Esophagus mucosa (tissue), 1 donor: ENCODE data around the gene CDH4. TPM values are rescaled to one million over a fixed set of nuclear protein-coding genes. Genes with fewer than 3 reads are reported as not detected.

ENCODE experiments used
- ATAC-seq: fragments of 200-7000 bp; cut with Tn5 transposase; one replicate; pipeline ENCODE4 v1.9.1; 2020
- total RNA-seq: library from RNA; stranded (reverse); gene quantifications from one replicate; pipeline ENCODE4 v1.2.4, GENCODE V29; 2023
- donor health status: DM: yes; HTN: yes; CAD: no.

Gene CDH4
- total RNA-seq, 1 donor from 2014 or later: not detected

DNA sequence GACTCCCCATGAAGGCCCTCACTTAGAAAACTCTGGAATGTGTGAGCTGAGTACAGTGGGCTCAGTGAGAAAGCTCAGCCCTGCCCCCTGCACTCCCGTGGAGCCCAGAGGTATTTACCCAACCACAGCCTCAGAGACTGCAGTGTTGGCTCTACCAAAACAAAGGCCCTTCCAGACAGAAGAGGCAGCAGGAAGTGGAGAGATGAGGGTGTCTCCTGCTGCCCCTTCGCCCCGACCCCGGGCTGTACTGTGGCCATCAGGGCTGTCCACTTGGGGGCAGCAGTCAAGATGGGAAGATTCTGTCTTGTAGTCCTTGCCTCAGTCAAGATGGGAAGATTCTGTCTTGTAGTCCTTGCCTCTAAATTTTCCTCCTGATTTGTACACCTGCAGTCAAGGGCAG, 472.3 kb downstream of the CDH4 start:
- no peak for ATAC-seq

DNA sequence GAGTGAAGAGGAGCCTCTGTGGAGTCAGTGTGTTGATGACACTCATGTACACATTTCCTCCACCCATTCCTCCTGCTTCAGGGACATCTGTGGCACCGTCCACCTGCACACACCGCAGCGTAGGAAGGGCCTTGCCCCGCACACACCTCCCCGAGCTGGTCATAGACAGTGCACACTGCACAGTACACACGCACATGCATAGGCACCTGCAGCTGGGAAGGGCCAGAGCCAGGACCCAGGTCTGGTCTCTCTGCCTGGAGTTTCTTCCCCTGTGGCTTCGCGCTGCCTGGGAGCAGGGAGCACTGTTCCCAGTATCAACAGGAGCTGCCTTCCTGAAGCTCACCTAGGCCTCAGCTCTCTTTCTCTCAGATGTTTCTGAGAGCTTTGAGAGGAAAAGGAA, 473.1 kb downstream of the CDH4 start:
- no peak for ATAC-seq

DNA sequence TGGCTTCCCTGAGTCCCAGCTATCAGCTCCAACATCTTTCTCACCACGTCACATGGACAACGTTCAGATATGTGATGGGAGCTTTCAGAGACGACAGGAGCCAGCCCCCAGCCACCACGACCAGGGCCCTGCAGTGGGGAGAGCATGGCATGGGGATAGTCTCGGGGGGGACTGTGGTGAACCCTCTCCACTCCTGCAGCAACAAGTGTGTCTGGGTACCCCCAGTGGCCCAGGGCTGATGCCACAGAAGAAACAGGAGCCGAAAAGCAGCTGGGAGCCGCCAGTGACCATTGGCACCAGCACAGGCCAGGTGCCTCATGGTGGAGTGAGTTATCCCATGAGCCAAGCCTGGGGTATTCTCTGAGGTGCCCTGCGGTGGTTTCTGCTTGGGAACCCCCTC, 473.9 kb downstream of the CDH4 start:
- ATAC-seq: no peak

- no peak for ATAC-seq
Measured at GRCh38 chr20:61726979-61727378, 474.9 kb downstream of the CDH4 start.

GRCh38 chr20:61727761-61728160, 475.7 kb downstream of the CDH4 start:
- no peak for ATAC-seq

- ATAC-seq: no peak
Measured at GRCh38 chr20:61728326-61728725, 476.3 kb downstream of the CDH4 start.

- ATAC-seq: no peak
Measured at GRCh38 chr20:61728786-61729770, 477.0 kb downstream of the CDH4 start.

DNA sequence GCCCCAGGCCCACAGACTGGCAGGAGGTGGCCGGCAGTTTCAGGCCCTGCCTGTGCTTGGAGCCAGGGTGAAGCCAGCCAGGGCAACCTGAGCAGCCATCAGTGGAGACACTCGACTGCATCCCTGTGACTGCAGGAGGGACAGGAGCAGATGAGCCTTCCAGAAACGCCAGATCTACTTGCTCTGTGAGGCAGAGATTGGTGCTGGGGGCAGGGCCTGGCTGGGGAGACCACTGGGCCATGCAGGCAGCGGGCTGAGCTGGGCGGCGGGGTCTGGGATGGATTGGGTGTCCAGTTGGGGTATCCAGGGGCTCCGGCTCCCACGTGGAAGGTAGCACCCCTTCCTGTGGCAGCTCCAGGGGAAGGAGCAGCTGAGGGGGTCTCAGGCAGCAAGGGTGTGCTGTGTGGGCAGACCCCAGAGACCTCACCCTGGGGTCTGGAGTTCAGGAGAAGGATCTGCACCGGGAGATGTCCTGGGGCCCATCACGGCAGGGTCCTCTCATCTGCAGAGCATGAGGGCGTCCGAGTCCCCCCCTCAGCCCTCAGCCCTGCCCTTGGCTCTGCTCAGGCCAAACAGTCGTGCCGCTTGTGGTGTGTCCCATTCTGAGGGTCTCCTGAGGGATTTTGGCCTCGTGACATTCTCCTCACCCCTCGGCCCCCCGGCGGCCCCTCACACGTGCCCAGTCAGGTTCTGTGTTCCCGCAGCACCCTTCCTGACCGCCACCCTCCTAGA, 478.7 kb downstream of the CDH4 start:
- ATAC-seq: no peak

DNA sequence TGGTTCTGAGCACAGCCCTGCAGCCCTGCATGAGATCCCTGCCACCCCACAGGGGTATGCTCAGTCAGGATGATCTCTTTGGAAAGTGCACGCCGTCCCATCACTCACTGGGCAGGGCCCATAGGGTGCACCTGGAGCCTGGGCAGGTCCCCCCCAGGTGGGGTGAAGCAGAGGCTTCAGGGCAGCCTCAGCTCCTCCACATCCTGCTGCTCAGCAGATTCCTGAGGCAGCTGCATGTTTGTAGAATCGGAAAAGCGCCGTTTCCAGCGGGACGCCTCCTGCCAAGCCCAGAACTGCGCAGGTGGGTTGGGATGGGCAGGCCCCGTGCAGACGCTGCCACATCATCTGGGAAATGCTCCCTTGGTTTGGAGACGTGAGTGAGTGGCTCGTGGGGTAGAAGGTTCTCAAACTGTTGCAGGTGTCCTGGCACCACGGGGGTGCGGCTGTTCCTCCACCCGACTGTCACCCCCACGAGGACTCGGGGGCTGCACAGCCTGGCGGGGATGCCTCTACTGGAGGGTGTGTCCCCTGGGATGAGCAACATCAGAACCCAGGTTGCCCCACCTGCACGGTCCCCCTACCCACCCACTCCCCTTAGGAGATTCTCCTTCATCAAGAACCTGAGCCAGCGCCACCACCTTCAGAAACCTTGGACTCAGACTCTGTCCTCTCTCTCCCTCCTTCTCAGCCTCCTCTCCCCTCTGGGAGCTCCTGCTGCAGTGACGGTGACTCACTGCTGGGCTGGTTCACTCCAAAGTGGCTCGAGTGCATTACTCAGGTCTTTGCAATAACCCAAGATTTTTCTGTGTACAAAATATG, 479.5 kb downstream of the CDH4 start:
- ATAC-seq: no peak

GRCh38 chr20:61732511-61733210, 480.6 kb downstream of the CDH4 start:
- no peak for ATAC-seq

DNA sequence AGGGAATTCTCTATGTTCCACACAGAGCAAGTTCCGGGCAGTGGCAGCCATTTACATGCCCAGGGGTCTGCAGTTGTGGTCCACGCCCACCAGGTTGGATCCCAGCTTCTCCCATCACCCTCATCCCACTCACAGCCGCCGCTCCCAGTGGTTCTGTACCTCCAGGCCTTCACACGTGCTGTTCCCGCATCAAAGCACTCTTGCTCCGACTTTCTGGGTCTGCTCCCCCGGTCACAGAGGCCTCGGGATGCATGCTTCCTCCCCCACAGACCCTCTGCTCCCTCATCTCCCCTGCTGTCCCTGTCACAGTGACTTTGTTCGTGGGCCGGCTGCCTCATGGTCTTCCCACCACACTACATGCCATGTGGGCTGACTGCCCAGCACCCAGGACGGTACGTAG, 481.2 kb downstream of the CDH4 start:
- no peak for ATAC-seq

DNA sequence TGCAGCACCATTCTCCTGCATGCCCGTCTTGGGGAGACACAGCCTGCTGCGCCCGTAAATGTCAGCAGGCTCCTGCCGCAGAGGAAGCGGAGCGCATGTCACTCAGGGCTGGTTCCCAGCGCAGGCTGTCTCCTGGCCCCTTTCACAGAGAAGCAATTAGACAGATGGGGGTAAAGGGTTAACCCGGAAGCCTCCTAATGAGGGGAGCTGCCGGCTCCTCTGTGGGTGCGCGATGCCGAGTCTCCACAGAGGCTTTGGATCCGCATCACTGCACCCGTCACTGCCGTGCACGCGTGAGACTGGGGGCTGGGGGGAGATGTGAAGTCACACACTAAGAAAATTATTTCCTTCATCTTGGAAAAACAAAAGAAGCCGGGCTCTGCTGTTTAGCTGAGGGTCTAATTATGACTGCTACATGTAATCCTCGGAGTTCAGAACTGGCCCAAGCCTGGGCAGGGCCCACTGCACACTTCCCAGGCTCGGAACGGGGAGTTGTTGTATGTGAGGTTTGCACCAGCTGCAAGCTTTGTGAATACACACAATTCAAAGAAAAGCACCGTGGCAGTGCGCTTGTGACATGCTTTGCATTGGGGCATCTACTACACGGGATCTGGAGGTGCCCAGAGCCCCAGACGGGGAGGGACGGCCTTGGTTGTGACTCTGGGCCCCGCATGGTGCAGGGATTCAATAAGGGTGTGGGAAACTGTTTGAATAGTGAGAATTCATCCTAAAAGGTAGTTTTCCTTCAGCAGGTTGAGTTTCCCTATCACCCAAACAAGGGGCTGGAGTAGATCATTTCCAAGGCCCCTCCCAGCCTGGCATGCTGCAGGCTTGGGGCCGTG, 482.1 kb downstream of the CDH4 start:
- ATAC-seq: no peak

DNA sequence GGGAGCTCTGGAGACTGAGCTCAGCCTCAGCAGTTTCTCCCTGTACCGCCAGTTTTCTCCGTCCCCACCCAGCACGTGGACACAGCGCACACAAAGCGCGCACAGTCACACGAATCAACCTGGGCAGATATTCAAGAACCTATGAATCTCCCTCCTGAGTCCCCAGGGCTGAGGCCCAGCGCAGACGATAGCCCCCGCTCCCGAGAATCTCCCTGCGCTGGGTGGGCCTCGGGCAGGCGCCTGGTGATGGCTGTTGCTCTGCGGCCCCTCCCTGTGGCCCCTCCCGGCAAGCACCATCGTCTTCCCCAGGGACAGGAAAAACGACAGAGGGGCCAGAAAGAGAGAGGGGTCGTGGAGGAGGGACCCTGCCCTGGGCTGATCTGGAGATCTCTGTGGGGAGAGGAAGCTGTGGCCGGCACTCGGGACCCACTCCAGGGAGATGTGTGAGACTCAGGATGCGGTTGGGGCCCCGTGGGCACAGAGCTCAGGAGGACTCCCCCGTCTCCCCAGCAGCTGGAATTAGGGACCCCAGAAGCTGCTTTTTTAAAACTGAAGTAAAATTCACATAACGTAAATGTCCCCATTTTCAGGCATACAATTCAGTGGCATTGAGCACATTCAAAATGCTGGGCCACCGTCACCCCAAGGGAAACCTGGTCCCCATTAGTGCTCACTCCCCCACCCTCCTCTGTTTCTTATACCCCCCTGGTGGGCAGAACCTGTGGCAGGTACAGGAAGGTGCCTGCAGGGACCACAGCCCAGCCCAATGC, 482.9 kb downstream of the CDH4 start:
- no peak for ATAC-seq

DNA sequence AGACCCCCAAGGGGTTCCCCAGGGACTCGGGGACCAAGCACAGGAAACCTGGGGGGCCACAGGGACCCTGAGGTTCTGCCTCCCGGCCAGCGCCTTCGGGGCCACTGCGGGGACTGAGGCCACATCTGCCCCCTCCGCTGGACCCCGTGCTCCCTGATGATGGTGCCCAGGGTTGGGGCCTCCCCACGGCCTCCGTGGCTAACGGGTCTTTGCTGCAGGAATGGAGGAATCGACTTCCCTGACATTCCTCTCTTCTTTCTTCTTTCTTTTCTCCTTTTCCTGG, 483.4 kb downstream of the CDH4 start:
- ATAC-seq: no peak

DNA sequence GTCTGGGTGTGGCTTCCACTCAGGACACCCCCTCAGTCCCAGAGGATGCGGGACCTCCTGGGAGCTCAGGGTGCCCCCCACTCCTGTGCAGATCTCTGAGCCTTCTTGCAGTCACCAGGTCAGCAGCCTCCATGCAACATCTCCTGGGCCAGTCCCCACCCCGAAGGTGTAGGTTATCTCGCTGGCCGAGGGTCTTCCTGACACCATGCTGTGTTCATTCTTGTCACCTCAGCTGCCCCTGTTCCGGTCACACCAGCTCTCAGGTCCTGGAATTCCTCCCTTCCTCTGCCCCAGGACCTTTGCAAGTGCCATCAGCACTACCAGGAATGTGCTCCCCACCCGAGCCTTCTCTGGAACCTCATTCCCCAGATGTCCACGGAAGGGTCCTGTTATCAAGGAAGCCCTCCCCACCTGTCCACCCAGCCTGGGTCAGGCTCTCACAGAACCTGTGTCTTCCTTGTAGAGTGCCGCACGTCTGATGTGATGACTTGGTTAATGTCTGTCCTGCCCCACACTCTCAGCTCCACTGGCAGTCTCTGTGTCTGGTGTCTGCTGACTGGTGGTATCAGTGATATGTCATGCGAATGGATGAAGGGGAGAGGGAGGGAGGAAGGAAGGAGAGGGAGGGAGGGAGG, 484.1 kb downstream of the CDH4 start:
- no peak for ATAC-seq

- ATAC-seq: no peak
Measured at GRCh38 chr20:61736751-61737310, 484.8 kb downstream of the CDH4 start.

DNA sequence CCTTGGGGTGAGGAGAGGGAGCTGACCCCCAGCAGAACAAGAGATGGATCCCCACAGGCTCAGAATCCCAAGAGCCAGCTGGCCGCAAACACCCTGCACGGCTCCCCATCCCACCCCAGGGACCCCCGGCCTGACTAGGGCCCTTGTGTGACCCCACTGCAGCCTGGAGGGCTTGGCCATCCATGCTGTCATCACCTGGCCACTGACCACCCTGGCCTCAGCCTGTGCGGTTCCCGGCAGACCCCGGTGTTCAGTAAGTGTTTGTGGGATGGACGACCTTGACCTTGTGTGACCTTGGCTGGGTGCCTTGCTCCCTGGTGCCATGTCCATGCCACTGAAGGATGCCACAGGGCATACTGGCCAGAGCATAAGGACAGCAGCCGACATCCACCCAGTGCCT, 485.3 kb downstream of the CDH4 start:
- ATAC-seq: no peak

DNA sequence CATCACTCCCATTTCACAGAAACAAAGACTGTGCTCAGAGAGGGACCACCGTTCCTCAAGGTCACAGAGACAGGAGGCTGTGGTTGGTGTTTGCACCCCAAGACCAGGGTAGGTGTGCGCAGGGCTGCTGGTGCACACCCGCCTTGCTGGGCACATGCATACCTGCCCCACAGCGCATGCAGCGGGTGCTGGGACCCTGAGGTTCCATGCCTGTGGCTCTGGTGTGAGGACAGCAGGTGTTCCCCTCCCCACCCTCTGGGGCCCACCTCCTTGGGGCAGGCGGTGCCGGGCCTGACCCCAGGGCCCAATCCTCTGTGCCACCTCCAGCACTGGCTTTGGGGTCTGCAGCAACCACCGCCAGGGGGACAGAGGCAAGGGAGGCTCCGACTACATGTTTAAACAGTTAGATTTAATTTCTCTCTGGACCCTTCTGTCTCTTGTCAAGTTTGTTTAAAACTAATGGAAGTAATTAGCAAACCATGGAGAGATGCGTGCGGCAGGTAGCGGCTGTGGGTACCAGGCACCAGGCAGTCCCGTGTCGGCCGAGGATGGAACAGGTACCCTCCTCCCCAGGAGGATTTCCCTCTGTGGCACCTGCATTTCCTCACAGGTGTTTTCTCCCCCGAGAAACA, 485.9 kb downstream of the CDH4 start:
- ATAC-seq: no peak

DNA sequence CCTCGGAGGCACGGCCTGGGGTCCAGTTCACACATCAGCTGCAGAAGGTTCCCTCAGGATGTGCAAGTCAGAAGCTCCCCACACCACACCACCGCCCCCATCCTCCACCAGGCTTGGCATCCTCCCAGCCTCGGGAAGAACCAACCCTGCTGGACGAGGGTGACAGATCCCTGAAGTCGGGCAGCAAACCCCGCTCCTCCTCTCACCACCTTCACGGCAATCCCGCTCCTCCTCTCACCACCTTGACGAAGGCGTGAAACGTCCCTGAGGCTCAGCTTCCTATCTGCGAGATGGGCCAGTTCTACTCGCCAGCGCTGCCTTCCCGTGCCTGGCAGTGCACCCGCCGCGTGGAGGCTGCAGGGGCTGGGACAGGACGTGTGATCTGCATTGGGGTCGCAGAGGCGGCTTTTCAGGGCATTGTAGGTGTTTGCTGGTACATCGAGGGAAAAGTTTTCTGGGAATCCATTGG, 486.6 kb downstream of the CDH4 start:
- no peak for ATAC-seq
